ENCODE data around the gene RAB22A. TPM values are rescaled to one million over a fixed set of nuclear protein-coding genes. Genes with fewer than 3 reads are reported as not detected.

The RAB22A gene
- total RNA-seq, 1 donor from 2014 or later = 9.5 TPM

GRCh38 chr20:58402827-58403226, 93.3 kb downstream of the RAB22A start:
- no peak overlapping the region for H3K4me3 Mint-ChIP-seq (ENCODE audit: unreplicated experiment)
- H3K36me3 Mint-ChIP-seq (ENCODE audit: unreplicated experiment) = no peaks in the 10 kb centered on the region
- H3K9me3 Mint-ChIP-seq (ENCODE audit: unreplicated experiment) = no peaks in the 10 kb centered on the region
- H3K27me3 Mint-ChIP-seq (ENCODE audit: unreplicated experiment) = no peaks in the 10 kb centered on the region
- no peak overlapping the region for H3K27ac Mint-ChIP-seq (ENCODE audit: unreplicated experiment)
- H3K4me1 Mint-ChIP-seq (ENCODE audit: low read depth, unreplicated experiment) = peaks cover 2% of the 10 kb centered on the region
- no peak for DNase-seq
- no peak for TF ChIP-seq CTCF (IDR thresholded peaks at IDR 0.05; ENCODE audit: partially characterized antibody, unreplicated experiment)

GRCh38 chr20:58403272-58403671, 93.8 kb downstream of the RAB22A start:
- Mint-ChIP-seq H3K36me3 (ENCODE audit: unreplicated experiment) (no peaks in the 10 kb centered on the region), H3K4me3 (ENCODE audit: unreplicated experiment) (no peak overlapping the region), H3K4me1 (ENCODE audit: low read depth, unreplicated experiment) (peaks cover 2% of the 10 kb centered on the region)

GRCh38 chr20:58405504-58406291, 96.2 kb downstream of the RAB22A start:
- no peak overlapping the region for H3K27ac Mint-ChIP-seq (ENCODE audit: unreplicated experiment)
- H3K27me3 Mint-ChIP-seq (ENCODE audit: unreplicated experiment) = no peaks in the 10 kb centered on the region
- peaks cover 4% of the 10 kb centered on the region for H3K4me1 Mint-ChIP-seq (ENCODE audit: low read depth, unreplicated experiment)
- H3K9me3 Mint-ChIP-seq (ENCODE audit: unreplicated experiment) = no peaks in the 10 kb centered on the region
- DNase-seq = no peak
- no peaks in the 10 kb centered on the region for H3K36me3 Mint-ChIP-seq (ENCODE audit: unreplicated experiment)
- H3K4me3 Mint-ChIP-seq (ENCODE audit: unreplicated experiment) = no peak overlapping the region
- TF ChIP-seq CTCF (IDR thresholded peaks at IDR 0.05; ENCODE audit: partially characterized antibody, unreplicated experiment) = no peak

More at GRCh38 chr20:58403272-58403671, 93.8 kb downstream of the RAB22A start:
- no peak for TF ChIP-seq CTCF (IDR thresholded peaks at IDR 0.05; ENCODE audit: partially characterized antibody, unreplicated experiment)
- DNase-seq = no peak
- no peak overlapping the region for H3K27ac Mint-ChIP-seq (ENCODE audit: unreplicated experiment)
- H3K9me3 Mint-ChIP-seq (ENCODE audit: unreplicated experiment) = no peaks in the 10 kb centered on the region
- no peaks in the 10 kb centered on the region for H3K27me3 Mint-ChIP-seq (ENCODE audit: unreplicated experiment)

DNA sequence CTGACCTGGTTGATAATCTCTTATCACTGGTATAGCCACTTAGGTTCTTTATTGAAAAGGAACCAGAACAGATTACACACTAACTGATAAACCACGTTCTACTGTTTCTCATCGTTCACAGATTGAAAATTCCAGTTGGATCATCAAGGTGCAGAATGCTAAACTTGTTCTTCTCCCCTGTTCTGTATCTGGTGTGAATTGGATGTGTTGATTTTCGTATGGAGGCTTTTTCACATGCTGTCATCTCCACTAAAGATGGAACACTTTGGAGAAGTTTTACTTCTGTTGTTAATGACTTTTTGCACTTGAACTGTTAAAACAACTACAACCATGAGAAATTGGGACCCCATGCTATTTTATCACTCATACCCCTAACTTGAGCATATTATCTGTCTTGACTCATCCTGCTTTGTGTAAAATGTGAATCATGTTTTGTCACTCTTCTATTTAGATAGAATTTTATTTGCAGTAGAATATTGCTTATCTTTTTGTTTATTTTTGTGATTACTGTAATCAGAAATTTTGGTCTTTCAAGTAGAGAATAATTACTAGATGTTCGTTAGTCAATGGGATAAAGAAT, 97.0 kb downstream of the RAB22A start:
- TF ChIP-seq CTCF (IDR thresholded peaks at IDR 0.05; ENCODE audit: partially characterized antibody, unreplicated experiment) = no peak
- no peaks in the 10 kb centered on the region for H3K9me3 Mint-ChIP-seq (ENCODE audit: unreplicated experiment)
- H3K4me1 Mint-ChIP-seq (ENCODE audit: low read depth, unreplicated experiment) = peaks cover 4% of the 10 kb centered on the region
- no peak overlapping the region for H3K4me3 Mint-ChIP-seq (ENCODE audit: unreplicated experiment)
- H3K27me3 Mint-ChIP-seq (ENCODE audit: unreplicated experiment) = no peaks in the 10 kb centered on the region
- no peak overlapping the region for H3K27ac Mint-ChIP-seq (ENCODE audit: unreplicated experiment)
- H3K36me3 Mint-ChIP-seq (ENCODE audit: unreplicated experiment) = no peaks in the 10 kb centered on the region
- DNase-seq = no peak

All from glutamatergic neuron (in vitro differentiated cells).